ENCODE measurements around the gene PAPSS1. TPM values are rescaled to one million over a fixed set of nuclear protein-coding genes. Genes with fewer than 3 reads are reported as not detected.

The PAPSS1 gene
- polyA plus RNA-seq, 2 of the 4 experiments (the other 2 are of a cell fraction), result 47.3 to 52.5 TPM

GRCh38 chr4:107658400-107659336, 61.4 kb downstream of the PAPSS1 start:
- Histone ChIP-seq H3K4me3 (no peak overlapping the region), H3K4me2 (no peak overlapping the region), H3K27ac (no peak overlapping the region), H3K9me3 (no peaks in the 10 kb centered on the region), H3K4me1 (no peaks in the 10 kb centered on the region)
- CTCF ChIA-PET, result no interaction called here
- no peak for DNase-seq (ENCODE audit: low read depth in 1 of 2, low spot score in 1 of 2)
- WGBS (ENCODE audit: missing lambda C conversion rate), result 95% methylated on average over 4 of the region's 4 CpGs
- TF ChIP-seq KDM1A (IDR thresholded peaks at IDR 0.05; ENCODE audit: low read depth) (no peak), ZFP36 (IDR thresholded peaks at IDR 0.05; ENCODE audit: borderline replicate concordance, partially characterized antibody) (no peak), JUN (IDR thresholded peaks at IDR 0.05) (no peak), BHLHE40 (IDR thresholded peaks at IDR 0.05; ENCODE audit: low read depth, low read length) (no peak), SMC3 (IDR thresholded peaks at IDR 0.05) (no peak), HMGXB4 (CRISPR knock-in tag; IDR thresholded peaks at IDR 0.05; ENCODE audit: borderline replicate concordance) (no peak)
- ATAC-seq, result no peak
- POLR2A ChIA-PET, result no interaction called here
- FAIRE-seq, result no peak

- POLR2A ChIA-PET, result no interaction called here
- no peak for FAIRE-seq
These were observed 64.7 kb downstream of the PAPSS1 start for GRCh38 chr4:107655289-107655688.

More at GRCh38 chr4:107655289-107655688, 64.7 kb downstream of the PAPSS1 start:
- Histone ChIP-seq H3K9me3 (no peaks in the 10 kb centered on the region), H3K4me3 (no peak overlapping the region), H3K4me2 (no peak overlapping the region), H3K4me1 (no peaks in the 10 kb centered on the region), H3K27ac (no peak overlapping the region)
- TF ChIP-seq FOSL2 (IDR thresholded peaks at IDR 0.05), result no peak
- TF ChIP-seq FOSL2 (CRISPR knock-in tag; IDR thresholded peaks at IDR 0.05), result no peak
- TF ChIP-seq MAX (IDR thresholded peaks at IDR 0.05), result no peak
- TF ChIP-seq CTCF (IDR thresholded peaks at IDR 0.05), result no peak
- TF ChIP-seq EHMT2 (IDR thresholded peaks at IDR 0.05; ENCODE audit: low read depth), result no peak
- TF ChIP-seq KDM5A (IDR thresholded peaks at IDR 0.05), result no peak
- TF ChIP-seq MYC (IDR thresholded peaks at IDR 0.05; ENCODE audit: borderline replicate concordance, low read length), result no peak
- no peak for TF ChIP-seq RNF2 (IDR thresholded peaks at IDR 0.05; ENCODE audit: borderline replicate concordance, low read depth)
- no peak for TF ChIP-seq PHF8 (IDR thresholded peaks at IDR 0.05; ENCODE audit: borderline replicate concordance, low read depth)
- TF ChIP-seq EHF (CRISPR knock-in tag; IDR thresholded peaks at IDR 0.05), result no peak
- TF ChIP-seq JUN (IDR thresholded peaks at IDR 0.05), result no peak
- TF ChIP-seq HMGXB4 (CRISPR knock-in tag; IDR thresholded peaks at IDR 0.05; ENCODE audit: borderline replicate concordance), result no peak
- no peak for TF ChIP-seq E2F6 (IDR thresholded peaks at IDR 0.05; ENCODE audit: borderline replicate concordance, low read depth)
- TF ChIP-seq RARB (CRISPR knock-in tag; IDR thresholded peaks at IDR 0.05), result no peak
- CTCF ChIA-PET, result no interaction called here
- no peak for ATAC-seq
- DNase-seq (ENCODE audit: low read depth in 1 of 2, low spot score in 1 of 2), result no peak

All from A549 (cell line).